Upper lobe of left lung (tissue), 4 donors: ENCODE results near the gene DIAPH1.

Source experiments
- CTCF ChIP-seq, 6 experiments: fragments of 450-650 bp in 4 of 6; fragments of 200-600 bp in 2 of 6; sonication (generic) in 2 of 6; IDR thresholded peaks; one replicate each; pipeline ENCODE4 v1.5.1; 2016 to 2019; ENCODE audit warnings: antibody characterized with exemption in 6 of 6
- EP300 ChIP-seq, 4 donors: sonication (generic); formaldehyde crosslinking; IDR thresholded peaks; one replicate each; pipeline ENCODE4 v1.5.1; 2017; ENCODE audit warnings: antibody characterized with exemption in 4 of 4, control low read depth in 2 of 4

GRCh38 chr5:141489841-141490240, 129.0 kb downstream of the DIAPH1 start:
- no peak for TF ChIP-seq EP300 (IDR thresholded peaks at IDR 0.05)
- no peak for TF ChIP-seq CTCF (IDR thresholded peaks at IDR 0.05)
